Gastrocnemius medialis (tissue), 4 donors: ENCODE data around the gene UPF2. TPM values are rescaled to one million over a fixed set of nuclear protein-coding genes. Genes with fewer than 3 reads are reported as not detected.

ENCODE experiments used
- ATAC-seq, 2 donors: fragments of 150-250 bp; one replicate each; pipeline ENCODE4 v1.9.1; 2016
- DNase-seq, 2 donors: peaks; one replicate each; pipeline ENCODE4 v3.0.0-alpha.2; 2019
- H3K27ac ChIP-seq, 4 donors: fragments of 200-600 bp; sonication (generic); 1 replicate in 1 of 4; 2 replicates in 3 of 4; pipeline ENCODE4 v1.5.1; 2016 to 2018; ENCODE audit warnings: mild to moderate bottlenecking in 2 of 4, moderate library complexity in 1 of 4
- H3K27me3 ChIP-seq, 3 donors: fragments of 200-600 bp; sonication (generic) in 2 of 3; 1 replicate in 1 of 3; 2 replicates in 2 of 3; pipeline versions ENCODE4 v1.5.1 to v1.6.0; 2016 to 2019; ENCODE audit warnings: mild to moderate bottlenecking in 1 of 3, moderate library complexity in 1 of 3
- H3K36me3 ChIP-seq, 2 donors: fragments of 200-600 bp; sonication (generic) in 1 of 2; one replicate each; pipeline ENCODE4 v1.5.1; 2017 to 2018
- H3K4me1 ChIP-seq, 2 donors: fragments of 200-600 bp; sonication (generic) in 1 of 2; one replicate each; pipeline ENCODE4 v1.5.1; 2016 to 2017; ENCODE audit warnings: mild to moderate bottlenecking in 2 of 2
- H3K4me3 ChIP-seq, 4 donors: fragments of 200-600 bp; sonication (generic) in 3 of 4; 1 replicate in 1 of 4; 2 replicates in 3 of 4; pipeline ENCODE4 v1.5.1; 2016 to 2019; ENCODE audit warnings: mild to moderate bottlenecking in 2 of 4
- H3K9me3 ChIP-seq, 3 donors: fragments of 200-600 bp; sonication (generic) in 2 of 3; 1 replicate in 1 of 3; 2 replicates in 2 of 3; pipeline ENCODE4 v1.5.1; 2016 to 2019
- CTCF ChIP-seq, 5 experiments: fragments of 450-650 bp in 3 of 5; fragments of 200-600 bp in 2 of 5; sonication (generic) in 2 of 5; IDR thresholded peaks in 4 of 5; conservative IDR thresholded peaks in 1 of 5; 1 replicate in 4 of 5; 2 replicates in 1 of 5; pipeline ENCODE4 v1.5.1; 2016 to 2019; ENCODE audit warnings: antibody characterized with exemption in 5 of 5, mild to moderate bottlenecking in 3 of 5, moderate library complexity in 3 of 5
- POLR2A ChIP-seq, 2 donors: fragments of 450-650 bp; IDR thresholded peaks; one replicate each; pipeline ENCODE4 v1.6.1; 2017; ENCODE audit warnings: antibody characterized with exemption in 2 of 2, mild to moderate bottlenecking in 2 of 2, moderate library complexity in 2 of 2
- in situ Hi-C, 4 donors: fragments of 200-750 bp; cut with MboI; loops; one replicate each; pipeline versions ENCODE4 v1.15.0 to v1.8.0; 2017; ENCODE audit warnings: low sequenced_read_pairs in 4 of 4
- intact Hi-C: fragments of 100-400 bp; cut with DNase I; formaldehyde crosslinking; loops from one replicate; pipeline ENCODE4 v1.15.1; 2023; ENCODE audit warnings: low total_unique reads
- total RNA-seq, 4 donors: library from RNA; depleted of rRNA; stranded (reverse); fragments of >200 nt; gene quantifications; one replicate each; pipeline versions ENCODE4 v1.1.0 to v1.2.3, GENCODE V29; 2016

Gene UPF2
- total RNA-seq, 4 donors from 2014 or later, result 22.9 to 30.7 (median 26.4) TPM

GRCh38 chr10:11958956-11959355, 83.7 kb downstream of the UPF2 start:
- no peaks in the 10 kb centered on the region for H3K4me1 ChIP-seq
- no peak for DNase-seq
- intact Hi-C loops, result no loop called here
- in situ Hi-C loops, result no loop called here
- no peaks in the 10 kb centered on the region for H3K9me3 ChIP-seq
- peaks cover 10 to 83% of the 10 kb centered on the region in 2 donors for H3K36me3 ChIP-seq
- H3K27me3 ChIP-seq, result no peaks in the 10 kb centered on the region
- no peak overlapping the region for H3K4me3 ChIP-seq
- no peak for TF ChIP-seq POLR2A (IDR thresholded peaks at IDR 0.05)
- no peak for TF ChIP-seq CTCF (IDR thresholded peaks at IDR 0.05 in 4 of 5, conservative IDR thresholded peaks at IDR 0.05 in 1 of 5)
- H3K27ac ChIP-seq, result no peak overlapping the region
- no peak for ATAC-seq

- intact Hi-C loops, result no loop called here
- TF ChIP-seq CTCF (IDR thresholded peaks at IDR 0.05 in 4 of 5, conservative IDR thresholded peaks at IDR 0.05 in 1 of 5) (no peak), POLR2A (IDR thresholded peaks at IDR 0.05) (no peak)
- Histone ChIP-seq H3K36me3 (peaks cover 0 to 33% of the 10 kb centered on the region in 2 donors), H3K4me3 (no peak overlapping the region), H3K27me3 (no peaks in the 10 kb centered on the region), H3K27ac (peak overlapping the region in 3 of 4 donors; percentile 29 to 55 (median 45)), H3K4me1 (no peaks in the 10 kb centered on the region), H3K9me3 (no peaks in the 10 kb centered on the region)
- DNase-seq, result no peak
- in situ Hi-C loops, result no loop called here
- ATAC-seq, result peak; percentile 68 to 91
Measured at GRCh38 chr10:11951695-11952094, 90.9 kb downstream of the UPF2 start.

GRCh38 chr10:11950325-11951018, 92.1 kb downstream of the UPF2 start:
- Histone ChIP-seq H3K27me3 (no peaks in the 10 kb centered on the region), H3K4me3 (no peak overlapping the region), H3K4me1 (peaks cover 0 to 5% of the 10 kb centered on the region in 2 donors), H3K9me3 (no peaks in the 10 kb centered on the region), H3K36me3 (peaks cover 0 to 21% of the 10 kb centered on the region in 2 donors), H3K27ac (no peak overlapping the region)
- in situ Hi-C loops, result no loop called here
- intact Hi-C loops, result no loop called here
- TF ChIP-seq CTCF (IDR thresholded peaks at IDR 0.05 in 4 of 5, conservative IDR thresholded peaks at IDR 0.05 in 1 of 5), result no peak
- no peak for TF ChIP-seq POLR2A (IDR thresholded peaks at IDR 0.05)
- DNase-seq (no peak), ATAC-seq (no peak)

GRCh38 chr10:11949152-11949551, 93.5 kb downstream of the UPF2 start:
- in situ Hi-C loops, result no loop called here
- intact Hi-C loops, result no loop called here
- DNase-seq (no peak), ATAC-seq (no peak)
- H3K27ac ChIP-seq, result no peak overlapping the region
- H3K27me3 ChIP-seq, result no peaks in the 10 kb centered on the region
- no peak for TF ChIP-seq POLR2A (IDR thresholded peaks at IDR 0.05)
- no peak for TF ChIP-seq CTCF (IDR thresholded peaks at IDR 0.05 in 4 of 5, conservative IDR thresholded peaks at IDR 0.05 in 1 of 5)
- H3K9me3 ChIP-seq, result no peaks in the 10 kb centered on the region
- peaks cover 0 to 5% of the 10 kb centered on the region in 2 donors for H3K4me1 ChIP-seq
- H3K4me3 ChIP-seq, result no peak overlapping the region
- H3K36me3 ChIP-seq, result peaks cover 0 to 13% of the 10 kb centered on the region in 2 donors
